Muscle of arm (tissue), 12 donors: ENCODE results near the gene C15orf39. TPM values are rescaled to one million over a fixed set of nuclear protein-coding genes. Genes with fewer than 3 reads are reported as not detected.
"Not testable (repeated sequence)": the region's sequence is repeated elsewhere in the genome, so short reads cannot be mapped to it uniquely, and the experiment has no call there.

Experiments used
- DNase-seq: peaks from one replicate; pipeline ENCODE4 v3.0.0-alpha.2; 2013
- polyA plus RNA-seq, 12 donors: library from polyadenylated mRNA; unstranded; fragments of 120-200 nt; gene quantifications; one replicate each; pipeline ENCODE4 v1.2.1, GENCODE V29; 2013; ENCODE audit not compliant: insufficient read length in 12 of 12

C15orf39 gene
- polyA plus RNA-seq, 12 donors: 7.6 to 19.2 (median 10.1) TPM; not detected in 1

GRCh38 chr15:75228787-75229186 lies 27.1 kb downstream of the C15orf39 start:
- DNase-seq: no peak

GRCh38 chr15:75229191-75230015 lies 27.7 kb downstream of the C15orf39 start:
- no peak for DNase-seq

GRCh38 chr15:75230016-75230343 lies 28.3 kb downstream of the C15orf39 start:
- DNase-seq: no peak

- DNase-seq: no peak
Observed at GRCh38 chr15:75230551-75231371, 29.1 kb downstream of the C15orf39 start.

- DNase-seq: no peak
Observed at GRCh38 chr15:75231836-75232235, 30.2 kb downstream of the C15orf39 start.

- no peak for DNase-seq
Observed at GRCh38 chr15:75232252-75232813, 30.7 kb downstream of the C15orf39 start.

- DNase-seq: no peak
Observed at GRCh38 chr15:75232826-75233503, 31.3 kb downstream of the C15orf39 start.

- DNase-seq: no peak
Observed at GRCh38 chr15:75233504-75234190, 32.0 kb downstream of the C15orf39 start.

- no peak for DNase-seq
Observed at GRCh38 chr15:75234191-75234810, 32.6 kb downstream of the C15orf39 start.

GRCh38 chr15:75235051-75235673 lies 33.5 kb downstream of the C15orf39 start:
- no peak for DNase-seq

GRCh38 chr15:75235760-75236729 lies 34.4 kb downstream of the C15orf39 start:
- no peak for DNase-seq

- no peak for DNase-seq
Observed at GRCh38 chr15:75237316-75237982, 35.8 kb downstream of the C15orf39 start.

GRCh38 chr15:75238150-75238549 lies 36.5 kb downstream of the C15orf39 start:
- no peak for DNase-seq

- not testable (repeated sequence) for DNase-seq
Observed at GRCh38 chr15:75245741-75246140, 44.1 kb downstream of the C15orf39 start.

- not testable (repeated sequence) for DNase-seq
Observed at GRCh38 chr15:75248991-75249390, 47.3 kb downstream of the C15orf39 start.

GRCh38 chr15:75249726-75250125 lies 48.0 kb downstream of the C15orf39 start:
- DNase-seq: no peak

GRCh38 chr15:75251343-75251742 lies 49.7 kb downstream of the C15orf39 start:
- DNase-seq: not testable (repeated sequence)

GRCh38 chr15:75252285-75252684 lies 50.6 kb downstream of the C15orf39 start:
- DNase-seq: not testable (repeated sequence)

- DNase-seq: not testable (repeated sequence)
Observed at GRCh38 chr15:75258034-75258433, 56.4 kb downstream of the C15orf39 start, which contains the start of gene GOLGA6C. Gene GOLGA6C, plus strand, starts transcription at chr15:75258334. Its CDS starts 265 bp downstream, at chr15:75258599.
